Hypothalamus (tissue), 51 donors: ENCODE measurements around the gene OR10H2.
"Not testable (repeated sequence)": the region's sequence is repeated elsewhere in the genome, so short reads cannot be mapped to it uniquely, and the experiment has no call there.

Experiments used
- DNase-seq, 51 donors: peaks; one replicate each; lab custom pipeline; 2025; lab: John Stamatoyannopoulos, UW

The OR10H2 gene

GRCh38 chr19:15727724-15728123, at the start of gene OR10H2:
TSS of gene OR10H2 (plus strand) at chr19:15728024. CDS start at chr19:15728044, 20 bp downstream.
- no peak for DNase-seq

- DNase-seq: no peak
Measured at GRCh38 chr19:15679089-15679488, 48.7 kb upstream of the OR10H2 start.

GRCh38 chr19:15679865-15680264, 48.0 kb upstream of the OR10H2 start:
- DNase-seq: not testable (repeated sequence)

GRCh38 chr19:15680478-15681322, 47.1 kb upstream of the OR10H2 start:
- DNase-seq: no peak

- no peak for DNase-seq
Measured at GRCh38 chr19:15683411-15683810, 44.4 kb upstream of the OR10H2 start.

- no peak for DNase-seq
Measured at GRCh38 chr19:15684828-15685227, 43.0 kb upstream of the OR10H2 start.

- no peak for DNase-seq
Measured at GRCh38 chr19:15696654-15697194, 31.1 kb upstream of the OR10H2 start.

- no peak for DNase-seq
Measured at GRCh38 chr19:15701757-15702533, 25.9 kb upstream of the OR10H2 start.

- peak in 14 of 51 donors; percentile 0 to 28 (median 4) for DNase-seq
Measured at GRCh38 chr19:15702534-15702930, 25.3 kb upstream of the OR10H2 start.

GRCh38 chr19:15714638-15715037, 13.2 kb upstream of the OR10H2 start:
- DNase-seq: no peak

- DNase-seq: no peak
Measured at GRCh38 chr19:15715642-15716041, 12.2 kb upstream of the OR10H2 start.

GRCh38 chr19:15717809-15718208, 10.0 kb upstream of the OR10H2 start:
- DNase-seq: no peak

- DNase-seq: no peak
Measured at GRCh38 chr19:15721268-15721667, 6.6 kb upstream of the OR10H2 start.

GRCh38 chr19:15722956-15723355, 4.9 kb upstream of the OR10H2 start:
- DNase-seq: no peak

GRCh38 chr19:15730538-15730937, 2.7 kb downstream of the OR10H2 start:
- DNase-seq: no peak

GRCh38 chr19:15732388-15732787, 4.6 kb downstream of the OR10H2 start:
- no peak for DNase-seq

- no peak for DNase-seq
Measured at GRCh38 chr19:15733895-15734294, 6.1 kb downstream of the OR10H2 start.

- no peak for DNase-seq
Measured at GRCh38 chr19:15737722-15738121, 9.9 kb downstream of the OR10H2 start, which contains the start of gene OR10H3. TSS of gene OR10H3 (plus strand) at chr19:15737985. CDS start at chr19:15741393, 3,408 bp downstream.

GRCh38 chr19:15740785-15741184, 13.0 kb downstream of the OR10H2 start:
- no peak for DNase-seq

GRCh38 chr19:15748239-15748638, 20.4 kb downstream of the OR10H2 start:
- no peak for DNase-seq

- DNase-seq: no peak
Measured at GRCh38 chr19:15758379-15758778, 30.6 kb downstream of the OR10H2 start.
